ENCODE data around the gene CT45A5. TPM values are rescaled to one million over a fixed set of nuclear protein-coding genes. Genes with fewer than 3 reads are reported as not detected.

Gene CT45A5, protein sequence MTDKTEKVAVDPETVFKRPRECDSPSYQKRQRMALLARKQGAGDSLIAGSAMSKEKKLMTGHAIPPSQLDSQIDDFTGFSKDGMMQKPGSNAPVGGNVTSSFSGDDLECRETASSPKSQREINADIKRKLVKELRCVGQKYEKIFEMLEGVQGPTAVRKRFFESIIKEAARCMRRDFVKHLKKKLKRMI
- total RNA-seq = 0.46 TPM

DNA sequence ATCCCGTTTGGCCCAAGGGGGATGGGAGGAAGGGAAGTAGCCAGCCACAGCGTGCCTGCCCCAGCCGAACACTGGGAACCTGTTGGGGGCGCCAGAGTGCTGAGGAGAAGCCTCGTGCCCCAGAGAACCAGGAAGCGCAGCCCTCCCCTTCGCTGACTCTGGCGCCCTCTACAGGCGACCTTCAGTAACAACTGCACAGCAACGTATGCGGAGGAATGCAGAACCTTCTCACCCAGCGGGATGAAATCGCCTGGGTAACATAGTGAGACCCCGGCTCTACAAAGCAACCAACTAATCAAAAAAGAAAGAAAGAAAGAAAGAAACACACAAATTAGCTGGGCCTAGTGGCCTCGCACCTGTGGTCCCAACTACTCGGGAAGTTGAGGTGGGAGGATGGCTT is at the start of gene CT45A5:
Gene CT45A5 (minus strand): TSS at position 101 of the 400 bp plus-strand sequence. CDS start 3,774 bp downstream, outside the sequence.

DNA sequence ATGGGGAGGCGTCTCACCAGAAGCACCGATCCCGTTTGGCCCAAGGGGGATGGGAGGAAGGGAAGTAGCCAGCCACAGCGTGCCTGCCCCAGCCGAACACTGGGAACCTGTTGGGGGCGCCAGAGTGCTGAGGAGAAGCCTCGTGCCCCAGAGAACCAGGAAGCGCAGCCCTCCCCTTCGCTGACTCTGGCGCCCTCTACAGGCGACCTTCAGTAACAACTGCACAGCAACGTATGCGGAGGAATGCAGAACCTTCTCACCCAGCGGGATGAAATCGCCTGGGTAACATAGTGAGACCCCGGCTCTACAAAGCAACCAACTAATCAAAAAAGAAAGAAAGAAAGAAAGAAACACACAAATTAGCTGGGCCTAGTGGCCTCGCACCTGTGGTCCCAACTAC is 34.6 kb upstream of the CT45A5 start, which contains the start of gene CT45A2:
Gene CT45A2 (minus strand): TSS at position 101 of the 400 bp plus-strand sequence. CDS start 3,747 bp downstream, outside the sequence.

DNA sequence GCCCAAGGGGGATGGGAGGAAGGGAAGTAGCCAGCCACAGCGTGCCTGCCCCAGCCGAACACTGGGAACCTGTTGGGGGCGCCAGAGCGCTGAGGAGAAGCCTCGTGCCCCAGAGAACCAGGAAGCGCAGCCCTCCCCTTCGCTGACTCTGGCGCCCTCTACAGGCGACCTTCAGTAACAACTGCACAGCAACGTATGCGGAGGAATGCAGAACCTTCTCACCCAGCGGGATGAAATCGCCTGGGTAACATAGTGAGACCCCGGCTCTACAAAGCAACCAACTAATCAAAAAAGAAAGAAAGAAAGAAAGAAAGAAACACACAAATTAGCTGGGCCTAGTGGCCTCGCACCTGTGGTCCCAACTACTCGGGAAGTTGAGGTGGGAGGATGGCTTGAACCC is 17.4 kb upstream of the CT45A5 start, which contains the start of gene CT45A6:
Gene CT45A6 (minus strand): TSS at position 101 of the 400 bp plus-strand sequence. CDS start 3,794 bp downstream, outside the sequence.

DNA sequence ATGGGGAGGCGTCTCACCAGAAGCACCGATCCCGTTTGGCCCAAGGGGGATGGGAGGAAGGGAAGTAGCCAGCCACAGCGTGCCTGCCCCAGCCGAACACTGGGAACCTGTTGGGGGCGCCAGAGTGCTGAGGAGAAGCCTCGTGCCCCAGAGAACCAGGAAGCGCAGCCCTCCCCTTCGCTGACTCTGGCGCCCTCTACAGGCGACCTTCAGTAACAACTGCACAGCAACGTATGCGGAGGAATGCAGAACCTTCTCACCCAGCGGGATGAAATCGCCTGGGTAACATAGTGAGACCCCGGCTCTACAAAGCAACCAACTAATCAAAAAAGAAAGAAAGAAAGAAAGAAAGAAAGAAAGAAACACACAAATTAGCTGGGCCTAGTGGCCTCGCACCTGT is 17.2 kb downstream of the CT45A5 start, which contains the start of gene CT45A3:
Gene CT45A3 (minus strand): TSS at position 101 of the 400 bp plus-strand sequence. CDS start 3,747 bp downstream, outside the sequence.

Other genes starting within 250 kb of the CT45A5 start
- not detected for gene CT45A1, start 71.9 kb downstream of the CT45A5 start, total RNA-seq
- not detected for gene CT45A3, start 17.3 kb downstream of the CT45A5 start, total RNA-seq
- not detected for gene CT45A6, start 17.3 kb upstream of the CT45A5 start, total RNA-seq
- gene CT45A2, start 34.5 kb upstream of the CT45A5 start, total RNA-seq = not detected
- gene CT45A7, start 51.8 kb upstream of the CT45A5 start, total RNA-seq = not detected
- gene CT45A8, start 69.0 kb upstream of the CT45A5 start, total RNA-seq = not detected
- gene CT45A9, start 86.3 kb upstream of the CT45A5 start, total RNA-seq = not detected
- gene CT45A10, start 107.9 kb upstream of the CT45A5 start, total RNA-seq = not detected
- not detected for gene SAGE1, start 108.2 kb upstream of the CT45A5 start, total RNA-seq
- gene MMGT1, start 188.5 kb upstream of the CT45A5 start, total RNA-seq = 24.7 TPM
- 206 TPM for gene SLC9A6, start 199.9 kb upstream of the CT45A5 start, total RNA-seq